PC-3 (cell line): ENCODE data around the gene CNTFR. TPM values are rescaled to one million over a fixed set of nuclear protein-coding genes. Genes with fewer than 3 reads are reported as not detected.

Source experiments
- ATAC-seq: fragments of 200-7000 bp; cut with Tn5 transposase; 2 replicates; pipeline ENCODE4 v1.9.1; 2020; ENCODE audit warnings: mild to moderate bottlenecking, moderate library complexity
- BruUV-seq: library from RNA; stranded (reverse); fragments of 400-500 nt; replicated peaks from 2 replicates; lab custom pipeline; 2021; lab: Mats Ljungman, UMichigan
- CTCF ChIA-PET: fragments of 300-600 bp; sonication (Branson Sonifier 250); formaldehyde crosslinking; loops from one replicate; lab custom pipeline; 2022; ENCODE audit warnings: antibody characterized with exemption; lab: Charles Lee
- POLR2A ChIA-PET: fragments of 300-600 bp; sonication (Branson Sonifier 250); formaldehyde crosslinking; loops from one replicate; lab custom pipeline; 2022; ENCODE audit warnings: antibody characterized with exemption; ENCODE audit not compliant: unreplicated experiment; lab: Charles Lee
- DNase-seq: peaks from one replicate; pipeline ENCODE4 v3.0.0-alpha.2; 2015
- H2AFZ ChIP-seq: fragments of 300-600 bp; sonication (generic); 2 replicates; pipeline ENCODE4 v1.6.0; 2016; ENCODE audit warnings: antibody characterized with exemption, low read length
- H3F3A ChIP-seq: fragments of 300-600 bp; sonication (generic); one replicate; pipeline ENCODE4 v1.6.0; 2017; ENCODE audit warnings: antibody characterized with exemption, low read length, control low read depth, mild to moderate bottlenecking; ENCODE audit not compliant: unreplicated experiment
- H3K27ac ChIP-seq: fragments of 300-600 bp; sonication (generic); 2 replicates; pipeline ENCODE4 v1.5.1; 2016; ENCODE audit warnings: mild to moderate bottlenecking, low read length
- H3K27me3 ChIP-seq: fragments of 300-600 bp; sonication (generic); 2 replicates; pipeline ENCODE4 v1.6.1; 2016; ENCODE audit warnings: low read length, mixed read lengths
- H3K36me3 ChIP-seq: fragments of 300-600 bp; sonication (generic); 2 replicates; pipeline ENCODE4 v1.6.1; 2016; ENCODE audit warnings: low read depth, mixed run types, low read length, mixed read lengths
- H3K4me1 ChIP-seq: fragments of 300-600 bp; sonication (generic); 2 replicates; pipeline ENCODE4 v1.5.1; 2016; ENCODE audit warnings: low read length; ENCODE audit not compliant: insufficient read depth
- H3K4me2 ChIP-seq: fragments of 300-600 bp; sonication (generic); 2 replicates; pipeline ENCODE4 v1.6.0; 2016; ENCODE audit warnings: low read length
- H3K4me3 ChIP-seq: fragments of 300-600 bp; sonication (generic); 2 replicates; pipeline ENCODE4 v1.5.1; 2016; ENCODE audit warnings: mild to moderate bottlenecking, low read length, mixed read lengths
- H3K79me2 ChIP-seq: fragments of 300-600 bp; sonication (generic); 2 replicates; pipeline ENCODE4 v1.6.1; 2017; ENCODE audit warnings: low read length, mixed read lengths
- H3K9ac ChIP-seq: fragments of 300-600 bp; sonication (generic); 2 replicates; pipeline ENCODE4 v1.6.0; 2016; ENCODE audit warnings: mild to moderate bottlenecking, low read length
- H3K9me2 ChIP-seq: fragments of 300-600 bp; sonication (generic); replicated peaks from 2 replicates; pipeline ENCODE4 v1.6.1; 2016; ENCODE audit warnings: mixed run types, low read length, mixed read lengths
- H3K9me3 ChIP-seq: fragments of 300-600 bp; sonication (generic); 2 replicates; pipeline ENCODE4 v1.6.1; 2016; ENCODE audit warnings: low read length, mixed read lengths
- H4K20me1 ChIP-seq: fragments of 300-600 bp; sonication (generic); 2 replicates; pipeline ENCODE4 v1.6.1; 2016; ENCODE audit warnings: low read length, mixed read lengths
- CTCF ChIP-seq: fragments of 300-600 bp; sonication (generic); conservative IDR thresholded peaks from 2 replicates; pipeline ENCODE4 v1.5.1; 2017; ENCODE audit warnings: antibody characterized with exemption, low read depth, mild to moderate bottlenecking, low read length
- EZH2 ChIP-seq: fragments of 300-600 bp; sonication (generic); IDR thresholded peaks from one replicate; pipeline ENCODE4 v1.6.1; 2017; ENCODE audit warnings: antibody characterized with exemption, mild to moderate bottlenecking, low read length; ENCODE audit not compliant: unreplicated experiment
- EZH2phosphoT487 ChIP-seq: fragments of 300-600 bp; sonication (generic); IDR thresholded peaks from 2 replicates; pipeline ENCODE4 v1.6.1; 2018; ENCODE audit warnings: mild to moderate bottlenecking, antibody characterized with exemption, low read length, borderline replicate concordance
- intact Hi-C: fragments of 100-400 bp; cut with micrococcal nuclease; formaldehyde crosslinking; loops from 2 replicates; pipeline ENCODE4 v1.9.0; 2023
- total RNA-seq: library from RNA; depleted of rRNA; stranded (reverse); fragments of >200 nt; gene quantifications from 2 replicates; pipeline ENCODE4 v1.2.3, GENCODE V29; 2014; rRNA removed

CNTFR gene
- total RNA-seq, 1 experiment from 2014 or later: not detected

GRCh38 chr9:34502471-34502870, 87.1 kb downstream of the CNTFR start:
- ATAC-seq (peak; percentile 7), DNase-seq (no peak)
- 0 out of 2 replicates have a peak, but pooled peaks cover 5% of the 10 kb centered on the region for H4K20me1 ChIP-seq
- H3K4me2 ChIP-seq: peak overlapping the region; percentile 57
- CTCF ChIA-PET: interaction anchor here (0.6 to 2.9 kb wide), 7 partner anchors 44 to 1182 kb away, joined by 3 to 15 read pairs (median 5); no protein-coding TSS in a partner anchor
- no peaks in the 10 kb centered on the region for H3K9me2 ChIP-seq
- POLR2A ChIA-PET: no interaction called here
- H3K9me3 ChIP-seq: no peaks in the 10 kb centered on the region
- H3K27ac ChIP-seq: 0 out of 2 replicates have a peak overlapping the region, but pooled peaks have one; percentile 30
- no peak overlapping the region for H2AFZ ChIP-seq
- no peaks in the 10 kb centered on the region for H3K79me2 ChIP-seq
- H3F3A ChIP-seq: no peaks in the 10 kb centered on the region
- intact Hi-C loops: loop anchor here (5.0 kb wide), 1 partner anchor 90 kb away; no protein-coding TSS in a partner anchor
- H3K4me3 ChIP-seq: no peak overlapping the region; the same call in 1 of the 2 replicates
- no peaks in the 10 kb centered on the region for H3K36me3 ChIP-seq
- H3K4me1 ChIP-seq: peaks cover 31% of the 10 kb centered on the region
- no peaks in the 10 kb centered on the region for H3K27me3 ChIP-seq
- TF ChIP-seq EZH2 (no peak), CTCF (no peak), EZH2phosphoT487 (no peak)
- no peak overlapping the region for H3K9ac ChIP-seq
- BruUV-seq: no TSS peak

GRCh38 chr9:34501889-34502425, 87.6 kb downstream of the CNTFR start:
- peak; percentile 82 for DNase-seq
- TF ChIP-seq EZH2 (no peak), CTCF (peak; percentile 38), EZH2phosphoT487 (no peak)
- H3K9ac ChIP-seq: no peak overlapping the region
- H3K9me2 ChIP-seq: no peaks in the 10 kb centered on the region
- ATAC-seq: peak; percentile 77
- 0 out of 2 replicates have a peak, but pooled peaks cover 5% of the 10 kb centered on the region for H4K20me1 ChIP-seq
- H3F3A ChIP-seq: no peaks in the 10 kb centered on the region
- H2AFZ ChIP-seq: no peak overlapping the region
- CTCF ChIA-PET: interaction anchor here (0.6 to 2.9 kb wide), 8 partner anchors 24 to 1182 kb away, joined by 3 to 15 read pairs (median 6); no protein-coding TSS in a partner anchor
- H3K9me3 ChIP-seq: no peaks in the 10 kb centered on the region
- BruUV-seq: no TSS peak
- no peak overlapping the region for H3K27ac ChIP-seq
- H3K27me3 ChIP-seq: no peaks in the 10 kb centered on the region
- peak overlapping the region; percentile 57 for H3K4me2 ChIP-seq
- no peaks in the 10 kb centered on the region for H3K79me2 ChIP-seq
- H3K4me3 ChIP-seq: no peak overlapping the region
- no peaks in the 10 kb centered on the region for H3K36me3 ChIP-seq
- POLR2A ChIA-PET: interaction anchor here (0.5 kb wide), 2 partner anchors 35 to 168 kb away, joined by 3 to 5 read pairs; no protein-coding TSS in a partner anchor
- H3K4me1 ChIP-seq: peaks cover 31% of the 10 kb centered on the region
- intact Hi-C loops: loop anchor here (2.0 to 5.0 kb wide), 2 partner anchors 65 to 90 kb away; no protein-coding TSS in a partner anchor

Other genes with a start within 250 kb of the CNTFR start
- gene MYORG, start 212.8 kb downstream of the CNTFR start, total RNA-seq: 3.4 and 4.7 TPM in 2 replicates
- 15.2 and 17.1 TPM in 2 replicates for gene FAM219A, start 131.2 kb downstream of the CNTFR start, total RNA-seq
- gene DNAI1, start 130.9 kb downstream of the CNTFR start, total RNA-seq: not detected in 2 replicates
- 1.3 and 2.0 TPM in 2 replicates for gene ENHO, start 66.7 kb downstream of the CNTFR start, total RNA-seq
- 25.0 and 30.2 TPM in 2 replicates for gene RPP25L, start 22.4 kb upstream of the CNTFR start, total RNA-seq
- 102 and 105 TPM in 2 replicates for gene DCTN3, start 30.8 kb upstream of the CNTFR start, total RNA-seq
- 0.23 TPM in 1 of 2 replicates, not detected in the other for gene ARID3C, start 39.3 kb upstream of the CNTFR start, total RNA-seq
- 96.7 and 97.8 TPM in 2 replicates for gene SIGMAR1, start 48.1 kb upstream of the CNTFR start, total RNA-seq
- gene GALT, start 57.0 kb upstream of the CNTFR start, total RNA-seq: 7.6 and 9.8 TPM in 2 replicates
- 8.3 and 8.7 TPM in 2 replicates for gene IL11RA, start 62.5 kb upstream of the CNTFR start, total RNA-seq
- not detected in 2 replicates for gene CCL27, start 72.9 kb upstream of the CNTFR start, total RNA-seq
- gene CCL19, start 101.6 kb upstream of the CNTFR start, total RNA-seq: not detected in 2 replicates
- not detected in 2 replicates for gene CCL21, start 120.4 kb upstream of the CNTFR start, total RNA-seq